OCI-LY7 (cell line): ENCODE measurements around the gene IGIP.

Source experiments
- CTCF ChIP-seq: fragments of 200-600 bp; sonication (generic); conservative IDR thresholded peaks from 2 replicates; pipeline ENCODE4 v1.5.1; 2014; ENCODE audit warnings: mild to moderate bottlenecking, antibody characterized with exemption, low read length, moderate library complexity, mixed read lengths
- EZH2phosphoT487 ChIP-seq: fragments of 200-600 bp; sonication (generic); IDR thresholded peaks from 2 replicates; pipeline ENCODE4 v1.6.1; 2018; ENCODE audit warnings: low read depth, borderline replicate concordance, mild to moderate bottlenecking, mixed run types, antibody characterized with exemption, low read length, moderate library complexity, mixed read lengths

GRCh38 chr5:140115186-140115500 lies 10.6 kb upstream of the IGIP start:
- TF ChIP-seq CTCF (no peak), EZH2phosphoT487 (no peak)
